Liver (tissue), 9 donors: ENCODE data around the gene ZNF202. TPM values are rescaled to one million over a fixed set of nuclear protein-coding genes. Genes with fewer than 3 reads are reported as not detected.

Experiments used
- DNase-seq: peaks from one replicate; pipeline ENCODE4 v3.0.0-alpha.2; 2017; ENCODE audit warnings: low spot score
- H3K27ac ChIP-seq, 2 donors: one replicate each; pipeline ENCODE4 v1.7.0; 2013; ENCODE audit warnings: inconsistent platforms in 2 of 2, low read length in 2 of 2, control low read depth in 1 of 2, low read depth in 1 of 2, mild to moderate bottlenecking in 1 of 2
- H3K27me3 ChIP-seq, 4 donors: one replicate each; pipeline versions ENCODE4 v1.6.1 to v1.7.0; 2013; ENCODE audit warnings: low read length in 3 of 4, inconsistent platforms in 1 of 4, mild to moderate bottlenecking in 1 of 4, moderate library complexity in 1 of 4; ENCODE audit not compliant: control insufficient read depth in 4 of 4, insufficient read depth in 4 of 4
- H3K36me3 ChIP-seq, 4 donors: one replicate each; pipeline versions ENCODE4 v1.6.1 to v1.7.0; 2013; ENCODE audit warnings: low read length in 3 of 4, mild to moderate bottlenecking in 3 of 4, low read depth in 1 of 4, moderate library complexity in 1 of 4; ENCODE audit not compliant: control insufficient read depth in 4 of 4, insufficient read depth in 3 of 4
- H3K4me1 ChIP-seq, 4 donors: one replicate each; pipeline versions ENCODE4 v1.6.1 to v1.7.0; 2013; ENCODE audit warnings: low read length in 3 of 4, mild to moderate bottlenecking in 3 of 4, moderate library complexity in 1 of 4; ENCODE audit not compliant: control insufficient read depth in 4 of 4, insufficient read depth in 4 of 4
- H3K4me3 ChIP-seq, 3 donors: one replicate each; pipeline versions ENCODE4 v1.6.1 to v1.7.0; 2013; ENCODE audit warnings: low read length in 3 of 3, control low read depth in 1 of 3, low read depth in 1 of 3, mild to moderate bottlenecking in 1 of 3
- H3K9ac ChIP-seq, 2 donors: one replicate each; pipeline ENCODE4 v1.7.0; 2013; ENCODE audit warnings: low read length in 2 of 2, mild to moderate bottlenecking in 2 of 2, moderate library complexity in 2 of 2, control low read depth in 1 of 2, low read depth in 1 of 2
- H3K9me3 ChIP-seq, 4 donors: one replicate each; pipeline versions ENCODE4 v1.6.1 to v1.7.0; 2013; ENCODE audit warnings: low read length in 3 of 4; ENCODE audit not compliant: control insufficient read depth in 4 of 4
- FOXA1 ChIP-seq: IDR thresholded peaks from 2 replicates; pipeline ENCODE4 v1.6.1; 2016; ENCODE audit warnings: antibody characterized with exemption
- FOXA2 ChIP-seq: IDR thresholded peaks from 2 replicates; pipeline ENCODE4 v1.6.1; 2016; ENCODE audit warnings: antibody characterized with exemption
- GABPA ChIP-seq, 2 donors: IDR thresholded peaks in 1 of 2; conservative IDR thresholded peaks in 1 of 2; 2 replicates each; pipeline ENCODE4 v1.6.1; 2016; ENCODE audit warnings: antibody characterized with exemption in 2 of 2, mild to moderate bottlenecking in 1 of 2, moderate library complexity in 1 of 2
- HNF4A ChIP-seq, 2 donors: conservative IDR thresholded peaks; 2 replicates each; pipeline ENCODE4 v1.6.1; 2016; ENCODE audit warnings: antibody characterized with exemption in 2 of 2, mild to moderate bottlenecking in 2 of 2
- HNF4G ChIP-seq: IDR thresholded peaks from 2 replicates; pipeline ENCODE4 v1.6.1; 2016; ENCODE audit warnings: antibody characterized with exemption
- JUND ChIP-seq, 2 donors: IDR thresholded peaks; 2 replicates each; pipeline ENCODE4 v1.6.1; 2016; ENCODE audit warnings: antibody characterized with exemption in 2 of 2
- NR2F2 ChIP-seq: IDR thresholded peaks from 2 replicates; pipeline ENCODE4 v1.6.1; 2016; ENCODE audit warnings: antibody characterized with exemption
- RAD21 ChIP-seq, 2 donors: IDR thresholded peaks; 2 replicates each; pipeline ENCODE4 v1.6.1; 2016; ENCODE audit warnings: antibody characterized with exemption in 2 of 2, mild to moderate bottlenecking in 2 of 2
- RXRA ChIP-seq, 2 donors: IDR thresholded peaks; 2 replicates each; pipeline ENCODE4 v1.6.1; 2017 to 2018; ENCODE audit warnings: antibody characterized with exemption in 2 of 2, mild to moderate bottlenecking in 1 of 2
- SP1 ChIP-seq: IDR thresholded peaks from 2 replicates; pipeline ENCODE4 v1.6.1; 2018; ENCODE audit warnings: antibody characterized with exemption, mild to moderate bottlenecking
- TAF1 ChIP-seq: conservative IDR thresholded peaks from 2 replicates; pipeline ENCODE4 v1.6.1; 2016; ENCODE audit warnings: antibody characterized with exemption, mild to moderate bottlenecking
- YY1 ChIP-seq: IDR thresholded peaks from 2 replicates; pipeline ENCODE4 v1.6.1; 2016; ENCODE audit warnings: antibody characterized with exemption, mild to moderate bottlenecking
- WGBS: extraction: QIAGEN DNeasy Blood & Tissue Kit; methylation state at CpG from one replicate; pipeline ENCODE4 v1.1.7; 2013; 5-methylcytosine and 5-hydroxymethylcytosine counted together
- polyA plus RNA-seq, 2 donors: library from polyadenylated mRNA; stranded (reverse) in 1 of 2; unstranded in 1 of 2; fragments of 200-250 nt in 1 of 2; fragments of >200 nt in 1 of 2; fragmentation: Nextera tagmentation in 1 of 2; extraction: Ambion mirVana in 1 of 2; gene quantifications; one replicate each; pipeline versions ENCODE4 v1.2.1 to v1.2.3, GENCODE V29; 2013 to 2015
- total RNA-seq, 2 donors: library from RNA; depleted of rRNA; stranded (reverse); fragments of >200 nt; gene quantifications; one replicate each; pipeline ENCODE4 v1.2.3, GENCODE V29; 2014
- TF ChIP-seq, protein P1 (sequence below): IDR thresholded peaks from 2 replicates; pipeline ENCODE4 v1.6.1; 2016; ENCODE audit warnings: antibody characterized with exemption
- TF ChIP-seq, protein P2 (sequence below): fragments of 150-350 bp; IDR thresholded peaks from 2 replicates; pipeline ENCODE4 v1.5.1; 2017; ENCODE audit warnings: improper control_type of control experiment, low read depth, low read length; ENCODE audit not compliant: missing input control
- TF ChIP-seq, protein P3 (sequence below): IDR thresholded peaks from 2 replicates; pipeline ENCODE4 v1.6.1; 2016; ENCODE audit warnings: antibody characterized with exemption, mild to moderate bottlenecking
- TF ChIP-seq, protein P4 (sequence below): IDR thresholded peaks from 2 replicates; pipeline ENCODE4 v1.6.1; 2016; ENCODE audit warnings: antibody characterized with exemption
- donor health status: healthy.
- donor health status: healthy.
- donor health status: healthy.
- donor health status: healthy.
- donor health status: healthy.

ZNF202 gene
- total and polyA plus RNA-seq, 4 donors: 1.2 to 5.1 (median 3.3) TPM

DNA sequence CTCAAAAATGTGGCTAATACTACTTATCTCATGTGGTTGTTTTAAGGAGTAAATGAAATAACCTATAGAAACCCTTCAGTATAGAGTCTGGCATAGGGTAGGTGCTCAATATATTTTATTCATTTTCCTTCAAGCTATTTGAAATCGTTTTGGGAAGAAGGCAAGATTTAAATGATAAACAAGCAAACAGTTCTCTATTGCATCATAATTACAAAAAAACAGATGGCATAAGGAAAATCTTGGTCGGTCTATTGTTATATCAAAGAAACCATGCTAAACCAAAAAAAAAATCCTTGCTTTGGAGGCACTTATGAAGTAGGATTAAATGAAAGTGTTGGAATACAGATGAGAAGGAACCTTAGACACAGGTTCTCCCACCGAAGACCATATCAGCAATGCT lies 4.7 kb downstream of the ZNF202 start:
- H3K9me3 ChIP-seq: no peaks in the 10 kb centered on the region
- H3K27me3 ChIP-seq: no peaks in the 10 kb centered on the region
- WGBS: 91% methylated on average over 3 of the region's 3 CpGs
- peaks cover 0 to 12% (median 7%) of the 10 kb centered on the region in 4 donors for H3K4me1 ChIP-seq
- no peak overlapping the region for H3K27ac ChIP-seq
- H3K9ac ChIP-seq: no peak overlapping the region
- no peak overlapping the region for H3K4me3 ChIP-seq
- TF ChIP-seq, protein P1, sequence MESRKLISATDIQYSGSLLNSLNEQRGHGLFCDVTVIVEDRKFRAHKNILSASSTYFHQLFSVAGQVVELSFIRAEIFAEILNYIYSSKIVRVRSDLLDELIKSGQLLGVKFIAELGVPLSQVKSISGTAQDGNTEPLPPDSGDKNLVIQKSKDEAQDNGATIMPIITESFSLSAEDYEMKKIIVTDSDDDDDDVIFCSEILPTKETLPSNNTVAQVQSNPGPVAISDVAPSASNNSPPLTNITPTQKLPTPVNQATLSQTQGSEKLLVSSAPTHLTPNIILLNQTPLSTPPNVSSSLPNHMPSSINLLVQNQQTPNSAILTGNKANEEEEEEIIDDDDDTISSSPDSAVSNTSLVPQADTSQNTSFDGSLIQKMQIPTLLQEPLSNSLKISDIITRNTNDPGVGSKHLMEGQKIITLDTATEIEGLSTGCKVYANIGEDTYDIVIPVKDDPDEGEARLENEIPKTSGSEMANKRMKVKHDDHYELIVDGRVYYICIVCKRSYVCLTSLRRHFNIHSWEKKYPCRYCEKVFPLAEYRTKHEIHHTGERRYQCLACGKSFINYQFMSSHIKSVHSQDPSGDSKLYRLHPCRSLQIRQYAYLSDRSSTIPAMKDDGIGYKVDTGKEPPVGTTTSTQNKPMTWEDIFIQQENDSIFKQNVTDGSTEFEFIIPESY: no peak
- no peak for TF ChIP-seq RXRA (IDR thresholded peaks at IDR 0.05)
- no peak for DNase-seq
- peaks cover 0 to 4% (median under 1%) of the 10 kb centered on the region in 4 donors for H3K36me3 ChIP-seq

DNA sequence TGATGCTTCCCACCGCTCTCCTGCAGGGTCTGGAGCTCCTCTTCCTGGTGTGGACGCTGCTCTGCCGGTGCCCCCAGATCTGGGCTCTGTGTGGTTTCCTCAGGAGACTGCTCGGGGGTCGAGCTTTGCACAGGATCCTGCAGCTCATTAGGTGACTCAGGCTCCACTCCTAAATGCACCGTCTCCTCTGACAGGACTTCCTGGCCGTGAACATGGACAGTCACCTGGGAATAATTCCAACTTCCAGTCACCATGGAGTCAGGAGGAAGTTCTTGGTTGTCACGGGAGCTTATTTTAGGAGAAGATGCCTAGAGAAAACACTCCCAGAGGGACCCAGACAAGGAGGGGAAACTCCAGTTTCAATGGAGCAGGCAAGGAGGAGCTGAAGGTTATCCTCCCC lies 11.9 kb downstream of the ZNF202 start:
- TF ChIP-seq HNF4G (no peak), TAF1 (no peak), FOXA2 (no peak), NR2F2 (no peak), RAD21 (IDR thresholded peaks at IDR 0.05) (no peak), SP1 (no peak), GABPA (IDR thresholded peaks at IDR 0.05 in 1 of 2, conservative IDR thresholded peaks at IDR 0.05 in 1 of 2) (no peak), JUND (IDR thresholded peaks at IDR 0.05) (no peak), YY1 (no peak), RXRA (IDR thresholded peaks at IDR 0.05) (no peak), HNF4A (conservative IDR thresholded peaks at IDR 0.05) (no peak), FOXA1 (no peak)
- TF ChIP-seq, protein P2, sequence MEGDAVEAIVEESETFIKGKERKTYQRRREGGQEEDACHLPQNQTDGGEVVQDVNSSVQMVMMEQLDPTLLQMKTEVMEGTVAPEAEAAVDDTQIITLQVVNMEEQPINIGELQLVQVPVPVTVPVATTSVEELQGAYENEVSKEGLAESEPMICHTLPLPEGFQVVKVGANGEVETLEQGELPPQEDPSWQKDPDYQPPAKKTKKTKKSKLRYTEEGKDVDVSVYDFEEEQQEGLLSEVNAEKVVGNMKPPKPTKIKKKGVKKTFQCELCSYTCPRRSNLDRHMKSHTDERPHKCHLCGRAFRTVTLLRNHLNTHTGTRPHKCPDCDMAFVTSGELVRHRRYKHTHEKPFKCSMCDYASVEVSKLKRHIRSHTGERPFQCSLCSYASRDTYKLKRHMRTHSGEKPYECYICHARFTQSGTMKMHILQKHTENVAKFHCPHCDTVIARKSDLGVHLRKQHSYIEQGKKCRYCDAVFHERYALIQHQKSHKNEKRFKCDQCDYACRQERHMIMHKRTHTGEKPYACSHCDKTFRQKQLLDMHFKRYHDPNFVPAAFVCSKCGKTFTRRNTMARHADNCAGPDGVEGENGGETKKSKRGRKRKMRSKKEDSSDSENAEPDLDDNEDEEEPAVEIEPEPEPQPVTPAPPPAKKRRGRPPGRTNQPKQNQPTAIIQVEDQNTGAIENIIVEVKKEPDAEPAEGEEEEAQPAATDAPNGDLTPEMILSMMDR: no peak
- TF ChIP-seq, protein P3, sequence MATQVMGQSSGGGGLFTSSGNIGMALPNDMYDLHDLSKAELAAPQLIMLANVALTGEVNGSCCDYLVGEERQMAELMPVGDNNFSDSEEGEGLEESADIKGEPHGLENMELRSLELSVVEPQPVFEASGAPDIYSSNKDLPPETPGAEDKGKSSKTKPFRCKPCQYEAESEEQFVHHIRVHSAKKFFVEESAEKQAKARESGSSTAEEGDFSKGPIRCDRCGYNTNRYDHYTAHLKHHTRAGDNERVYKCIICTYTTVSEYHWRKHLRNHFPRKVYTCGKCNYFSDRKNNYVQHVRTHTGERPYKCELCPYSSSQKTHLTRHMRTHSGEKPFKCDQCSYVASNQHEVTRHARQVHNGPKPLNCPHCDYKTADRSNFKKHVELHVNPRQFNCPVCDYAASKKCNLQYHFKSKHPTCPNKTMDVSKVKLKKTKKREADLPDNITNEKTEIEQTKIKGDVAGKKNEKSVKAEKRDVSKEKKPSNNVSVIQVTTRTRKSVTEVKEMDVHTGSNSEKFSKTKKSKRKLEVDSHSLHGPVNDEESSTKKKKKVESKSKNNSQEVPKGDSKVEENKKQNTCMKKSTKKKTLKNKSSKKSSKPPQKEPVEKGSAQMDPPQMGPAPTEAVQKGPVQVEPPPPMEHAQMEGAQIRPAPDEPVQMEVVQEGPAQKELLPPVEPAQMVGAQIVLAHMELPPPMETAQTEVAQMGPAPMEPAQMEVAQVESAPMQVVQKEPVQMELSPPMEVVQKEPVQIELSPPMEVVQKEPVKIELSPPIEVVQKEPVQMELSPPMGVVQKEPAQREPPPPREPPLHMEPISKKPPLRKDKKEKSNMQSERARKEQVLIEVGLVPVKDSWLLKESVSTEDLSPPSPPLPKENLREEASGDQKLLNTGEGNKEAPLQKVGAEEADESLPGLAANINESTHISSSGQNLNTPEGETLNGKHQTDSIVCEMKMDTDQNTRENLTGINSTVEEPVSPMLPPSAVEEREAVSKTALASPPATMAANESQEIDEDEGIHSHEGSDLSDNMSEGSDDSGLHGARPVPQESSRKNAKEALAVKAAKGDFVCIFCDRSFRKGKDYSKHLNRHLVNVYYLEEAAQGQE: no peak
- TF ChIP-seq, protein P4, sequence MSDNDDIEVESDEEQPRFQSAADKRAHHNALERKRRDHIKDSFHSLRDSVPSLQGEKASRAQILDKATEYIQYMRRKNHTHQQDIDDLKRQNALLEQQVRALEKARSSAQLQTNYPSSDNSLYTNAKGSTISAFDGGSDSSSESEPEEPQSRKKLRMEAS: no peak
- Histone ChIP-seq H3K4me1 (no peaks in the 10 kb centered on the region), H3K9ac (no peak overlapping the region), H3K36me3 (peaks cover 23 to 60% (median 56%) of the 10 kb centered on the region in 4 donors), H3K27ac (no peak overlapping the region), H3K27me3 (no peaks in the 10 kb centered on the region), H3K9me3 (peaks cover 7 to 19% (median 13%) of the 10 kb centered on the region in 4 donors), H3K4me3 (no peak overlapping the region)
- DNase-seq: no peak
- WGBS: 93% methylated on average over 8 of the region's 8 CpGs
